Fibroblast of skin of left biceps (primary cell): ENCODE results near the gene TGM1.

Source experiments
- DNase-seq, 2 experiments: peaks; one replicate each; pipeline ENCODE4 v3.0.0-alpha.2; 2013; ENCODE audit warnings: low read depth in 2 of 2

The TGM1 gene

GRCh38 chr14:24271134-24271833 lies 8.3 kb upstream of the TGM1 start, which contains the start of gene RABGGTA:
Gene RABGGTA, minus strand, starts transcription at chr14:24271597. Its CDS starts 482 bp downstream, at chr14:24271115.
- peak; percentile 52 to 60 for DNase-seq

GRCh38 chr14:24270537-24271133 lies 7.7 kb upstream of the TGM1 start:
- no peak for DNase-seq

- DNase-seq: no peak
These were observed 7.0 kb upstream of the TGM1 start for GRCh38 chr14:24269910-24270536.

GRCh38 chr14:24269368-24269767 lies 6.4 kb upstream of the TGM1 start:
- no peak for DNase-seq

- DNase-seq: no peak
These were observed 5.2 kb upstream of the TGM1 start for GRCh38 chr14:24268225-24268624.

- DNase-seq: no peak
These were observed 4.5 kb upstream of the TGM1 start for GRCh38 chr14:24267516-24267915.

GRCh38 chr14:24266344-24267244 lies 3.6 kb upstream of the TGM1 start:
- no peak for DNase-seq

- DNase-seq: no peak
These were observed 1.3 kb upstream of the TGM1 start for GRCh38 chr14:24264298-24264697.

GRCh38 chr14:24263848-24264247 lies 871 bp upstream of the TGM1 start:
- DNase-seq: no peak

GRCh38 chr14:24261969-24262327 lies 1.0 kb downstream of the TGM1 start:
- DNase-seq: no peak

- no peak for DNase-seq
These were observed 1.6 kb downstream of the TGM1 start for GRCh38 chr14:24261256-24261968.

GRCh38 chr14:24260780-24261157 lies 2.2 kb downstream of the TGM1 start:
- no peak for DNase-seq

GRCh38 chr14:24260026-24260779 lies 2.8 kb downstream of the TGM1 start:
- DNase-seq: no peak

- peak; percentile 43 to 46 for DNase-seq
These were observed 3.5 kb downstream of the TGM1 start for GRCh38 chr14:24259282-24260025.

GRCh38 chr14:24258548-24259265 lies 4.3 kb downstream of the TGM1 start:
- no peak for DNase-seq

GRCh38 chr14:24258119-24258518 lies 4.9 kb downstream of the TGM1 start:
- no peak for DNase-seq

GRCh38 chr14:24256960-24257359 lies 6.0 kb downstream of the TGM1 start:
- no peak for DNase-seq

GRCh38 chr14:24255931-24256711 lies 6.9 kb downstream of the TGM1 start:
- no peak for DNase-seq

- DNase-seq: no peak
These were observed 7.5 kb downstream of the TGM1 start for GRCh38 chr14:24255438-24255837.
